Neural crest cell (in vitro differentiated cells): Measurements from ENCODE around the gene MAGEA9. TPM values are rescaled to one million over a fixed set of nuclear protein-coding genes. Genes with fewer than 3 reads are reported as not detected.

Source experiments
- DNase-seq: peaks from one replicate; pipeline ENCODE4 v3.0.0; 2021; ENCODE audit warnings: low read depth, mixed read lengths, low spot score
- H3K27ac Mint-ChIP-seq: one replicate; pipeline ENCODE4 v1.8.0; 2021; ENCODE audit warnings: mild to moderate bottlenecking, mixed read lengths; ENCODE audit not compliant: unreplicated experiment
- H3K27me3 Mint-ChIP-seq: 2 replicates; pipeline ENCODE4 v1.8.0; 2021; ENCODE audit warnings: low read depth, mild to moderate bottlenecking, mixed read lengths
- H3K36me3 Mint-ChIP-seq: 2 replicates; pipeline ENCODE4 v1.8.0; 2021; ENCODE audit warnings: low read depth, mild to moderate bottlenecking, mixed read lengths
- H3K4me1 Mint-ChIP-seq: 2 replicates; pipeline ENCODE4 v1.8.0; 2021; ENCODE audit warnings: mixed read lengths
- H3K4me3 Mint-ChIP-seq: one replicate; pipeline ENCODE4 v1.8.0; 2021; ENCODE audit warnings: mild to moderate bottlenecking, mixed read lengths
- H3K9me3 Mint-ChIP-seq: 2 replicates; pipeline ENCODE4 v1.8.0; 2021; ENCODE audit warnings: mixed read lengths
- total RNA-seq: library from RNA; stranded (reverse); gene quantifications from 2 replicates; pipeline ENCODE4 v1.2.1, GENCODE V29; 2021
- TF ChIP-seq, protein P1 (sequence below): fragments of 200-600 bp; sonication (generic); conservative IDR thresholded peaks from 2 replicates; pipeline ENCODE4 v1.5.0; 2021; ENCODE audit warnings: antibody characterized with exemption, mild to moderate bottlenecking

Gene MAGEA9
- total RNA-seq, 1 donor from 2014 or later = not detected

GRCh38 chrX:149799095-149799714, 17.5 kb downstream of the MAGEA9 start:
- H3K36me3 Mint-ChIP-seq = peaks cover 8% of the 10 kb centered on the region
- no peaks in the 10 kb centered on the region for H3K4me1 Mint-ChIP-seq
- no peaks in the 10 kb centered on the region for H3K27me3 Mint-ChIP-seq
- TF ChIP-seq, protein P1, sequence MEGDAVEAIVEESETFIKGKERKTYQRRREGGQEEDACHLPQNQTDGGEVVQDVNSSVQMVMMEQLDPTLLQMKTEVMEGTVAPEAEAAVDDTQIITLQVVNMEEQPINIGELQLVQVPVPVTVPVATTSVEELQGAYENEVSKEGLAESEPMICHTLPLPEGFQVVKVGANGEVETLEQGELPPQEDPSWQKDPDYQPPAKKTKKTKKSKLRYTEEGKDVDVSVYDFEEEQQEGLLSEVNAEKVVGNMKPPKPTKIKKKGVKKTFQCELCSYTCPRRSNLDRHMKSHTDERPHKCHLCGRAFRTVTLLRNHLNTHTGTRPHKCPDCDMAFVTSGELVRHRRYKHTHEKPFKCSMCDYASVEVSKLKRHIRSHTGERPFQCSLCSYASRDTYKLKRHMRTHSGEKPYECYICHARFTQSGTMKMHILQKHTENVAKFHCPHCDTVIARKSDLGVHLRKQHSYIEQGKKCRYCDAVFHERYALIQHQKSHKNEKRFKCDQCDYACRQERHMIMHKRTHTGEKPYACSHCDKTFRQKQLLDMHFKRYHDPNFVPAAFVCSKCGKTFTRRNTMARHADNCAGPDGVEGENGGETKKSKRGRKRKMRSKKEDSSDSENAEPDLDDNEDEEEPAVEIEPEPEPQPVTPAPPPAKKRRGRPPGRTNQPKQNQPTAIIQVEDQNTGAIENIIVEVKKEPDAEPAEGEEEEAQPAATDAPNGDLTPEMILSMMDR = no peak
- H3K4me3 Mint-ChIP-seq = no peak overlapping the region
- no peak for DNase-seq
- H3K9me3 Mint-ChIP-seq = peaks cover 15% of the 10 kb centered on the region
- H3K27ac Mint-ChIP-seq = no peak overlapping the region

- peaks cover 15% of the 10 kb centered on the region for H3K9me3 Mint-ChIP-seq
- no peak overlapping the region for H3K27ac Mint-ChIP-seq
- no peaks in the 10 kb centered on the region for H3K4me1 Mint-ChIP-seq
- no peak overlapping the region for H3K4me3 Mint-ChIP-seq
- no peaks in the 10 kb centered on the region for H3K27me3 Mint-ChIP-seq
- H3K36me3 Mint-ChIP-seq = peaks cover 8% of the 10 kb centered on the region
- no peak for DNase-seq
- TF ChIP-seq, protein P1 = no peak
Observed at GRCh38 chrX:149799938-149800337, 18.2 kb downstream of the MAGEA9 start.

DNA sequence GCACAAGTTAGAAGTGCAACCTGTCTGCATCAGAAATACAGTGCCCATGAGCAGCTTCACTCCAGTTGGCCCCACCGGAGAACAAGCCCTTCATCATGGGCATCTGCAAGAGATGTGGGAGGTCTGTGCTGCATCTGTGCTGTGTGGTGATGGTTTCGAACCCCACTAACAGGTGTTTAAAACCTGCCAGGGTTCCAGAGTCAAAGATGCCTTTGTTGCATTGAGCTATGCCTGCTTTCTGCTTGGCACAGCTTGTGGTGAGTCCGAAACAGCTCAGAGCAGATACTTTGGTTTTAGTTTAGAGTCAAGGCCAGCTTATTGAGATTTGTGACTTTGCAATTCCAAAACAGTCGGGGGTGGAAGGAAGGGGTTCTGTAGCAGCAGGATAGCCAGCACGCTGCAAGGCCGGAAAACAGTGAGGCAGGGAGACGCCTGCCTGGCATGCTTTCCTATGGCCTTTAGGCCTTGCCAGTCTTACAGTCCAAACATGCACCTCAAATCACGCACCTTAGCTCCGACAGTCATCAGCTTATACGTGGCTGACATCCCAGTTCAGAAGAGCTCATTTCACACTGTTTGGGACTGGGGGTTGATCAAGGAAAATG, 21.8 kb downstream of the MAGEA9 start:
- Mint-ChIP-seq H3K9me3 (peaks cover 8% of the 10 kb centered on the region), H3K4me3 (no peak overlapping the region), H3K27me3 (no peaks in the 10 kb centered on the region), H3K27ac (no peak overlapping the region), H3K36me3 (peaks cover 3% of the 10 kb centered on the region), H3K4me1 (no peaks in the 10 kb centered on the region)
- TF ChIP-seq, protein P1 = no peak
- no peak for DNase-seq

DNA sequence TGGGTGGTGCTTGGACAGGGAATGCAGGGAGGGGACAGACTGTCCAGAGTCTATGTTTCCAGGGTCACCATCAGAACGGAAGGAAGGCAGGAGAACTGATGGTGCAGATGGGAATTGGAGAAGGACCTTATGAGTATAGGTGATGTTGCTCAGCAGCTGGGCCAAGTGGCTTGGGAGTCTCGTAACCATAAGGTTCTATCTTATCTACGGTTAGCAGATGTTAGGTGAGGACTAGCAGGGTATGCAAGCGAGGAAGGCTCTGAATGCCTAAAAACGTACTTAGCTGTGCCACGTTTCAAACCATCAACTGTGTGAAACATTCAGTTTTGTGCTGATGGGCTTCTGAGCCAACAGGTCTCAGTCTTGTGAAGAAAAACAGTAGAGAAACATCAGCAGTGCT, 22.4 kb downstream of the MAGEA9 start:
- TF ChIP-seq, protein P1 = no peak
- H3K4me3 Mint-ChIP-seq = no peak overlapping the region
- peaks cover 8% of the 10 kb centered on the region for H3K9me3 Mint-ChIP-seq
- H3K4me1 Mint-ChIP-seq = no peaks in the 10 kb centered on the region
- DNase-seq = no peak
- peaks cover 3% of the 10 kb centered on the region for H3K36me3 Mint-ChIP-seq
- no peaks in the 10 kb centered on the region for H3K27me3 Mint-ChIP-seq
- no peak overlapping the region for H3K27ac Mint-ChIP-seq

DNA sequence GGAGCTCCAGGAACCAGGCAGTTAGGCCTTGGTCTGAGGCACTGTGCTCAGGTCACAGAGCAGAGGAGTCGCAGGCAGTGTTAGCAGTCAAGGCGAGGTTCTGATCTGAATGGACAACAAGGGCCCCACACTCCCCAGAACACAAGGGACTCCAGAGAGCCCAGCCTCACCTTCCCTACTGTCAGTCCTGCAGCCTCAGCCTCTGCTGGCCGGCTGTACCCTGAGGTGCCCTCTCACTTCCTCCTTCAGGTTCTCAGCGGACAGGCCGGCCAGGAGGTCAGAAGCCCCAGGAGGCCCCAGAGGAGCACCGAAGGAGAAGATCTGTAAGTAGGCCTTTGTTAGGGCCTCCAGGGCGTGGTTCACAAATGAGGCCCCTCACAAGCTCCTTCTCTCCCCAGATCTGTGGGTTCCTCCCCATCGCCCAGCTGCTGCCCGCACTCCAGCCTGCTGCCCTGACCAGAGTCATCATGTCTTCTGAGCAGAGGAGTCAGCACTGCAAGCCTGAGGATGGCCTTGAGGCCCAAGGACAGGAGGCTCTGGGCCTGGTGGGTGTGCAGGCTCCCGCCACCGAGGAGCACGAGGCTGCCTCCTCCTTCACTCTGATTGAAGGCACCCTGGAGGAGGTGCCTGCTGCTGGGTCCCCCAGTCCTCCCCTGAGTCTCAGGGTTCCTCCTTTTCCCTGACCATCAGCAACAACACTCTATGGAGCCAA, 26.2 kb downstream of the MAGEA9 start:
- Mint-ChIP-seq H3K9me3 (peaks cover 7% of the 10 kb centered on the region), H3K4me3 (no peak overlapping the region), H3K27ac (no peak overlapping the region), H3K27me3 (no peaks in the 10 kb centered on the region), H3K4me1 (no peaks in the 10 kb centered on the region), H3K36me3 (no peaks in the 10 kb centered on the region)
- DNase-seq = no peak
- TF ChIP-seq, protein P1 = no peak
